Measurements from ENCODE around the gene LTC4S. TPM values are rescaled to one million over a fixed set of nuclear protein-coding genes. Genes with fewer than 3 reads are reported as not detected.
"Not testable (repeated sequence)": the region's sequence is repeated elsewhere in the genome, so short reads cannot be mapped to it uniquely, and the experiment has no call there.

Gene LTC4S
- total RNA-seq, 1 experiment from 2014 or later = not detected

- no peak for DNase-seq (ENCODE audit: low read depth)
These were observed 24.5 kb upstream of the LTC4S start for GRCh38 chr5:179769271-179769670.

GRCh38 chr5:179769796-179770195, 24.0 kb upstream of the LTC4S start:
- DNase-seq (ENCODE audit: low read depth) = no peak

- no peak for DNase-seq (ENCODE audit: low read depth)
These were observed 22.4 kb upstream of the LTC4S start for GRCh38 chr5:179771311-179771895.

GRCh38 chr5:179772351-179772750, 21.4 kb upstream of the LTC4S start:
- DNase-seq (ENCODE audit: low read depth) = no peak

GRCh38 chr5:179773686-179774040, 20.1 kb upstream of the LTC4S start:
- no peak for DNase-seq (ENCODE audit: low read depth)

- no peak for DNase-seq (ENCODE audit: low read depth)
These were observed 19.3 kb upstream of the LTC4S start for GRCh38 chr5:179774442-179774841.

GRCh38 chr5:179776411-179776938, 17.3 kb upstream of the LTC4S start:
- no peak for DNase-seq (ENCODE audit: low read depth)

GRCh38 chr5:179777456-179777855, 16.3 kb upstream of the LTC4S start:
- no peak for DNase-seq (ENCODE audit: low read depth)

- DNase-seq (ENCODE audit: low read depth) = no peak
These were observed 15.9 kb upstream of the LTC4S start for GRCh38 chr5:179777909-179778308.

- DNase-seq (ENCODE audit: low read depth) = no peak
These were observed 15.2 kb upstream of the LTC4S start for GRCh38 chr5:179778591-179778990.

GRCh38 chr5:179779826-179780225, 14.0 kb upstream of the LTC4S start:
- no peak for DNase-seq (ENCODE audit: low read depth)

- no peak for DNase-seq (ENCODE audit: low read depth)
These were observed 13.4 kb upstream of the LTC4S start for GRCh38 chr5:179780362-179780761.

- no peak for DNase-seq (ENCODE audit: low read depth)
These were observed 11.9 kb upstream of the LTC4S start for GRCh38 chr5:179781846-179782245.

- DNase-seq (ENCODE audit: low read depth) = no peak
These were observed 10.7 kb upstream of the LTC4S start for GRCh38 chr5:179783128-179783527.

- DNase-seq (ENCODE audit: low read depth) = no peak
These were observed 6.9 kb upstream of the LTC4S start for GRCh38 chr5:179786861-179787260.

GRCh38 chr5:179788193-179788854, 5.5 kb upstream of the LTC4S start:
- DNase-seq (ENCODE audit: low read depth) = no peak

- not testable (repeated sequence) for DNase-seq (ENCODE audit: low read depth)
These were observed 4.5 kb upstream of the LTC4S start for GRCh38 chr5:179789278-179789677.

GRCh38 chr5:179791881-179792611, 1.7 kb upstream of the LTC4S start:
- DNase-seq (ENCODE audit: low read depth) = no peak

- peak; percentile 32 for DNase-seq (ENCODE audit: low read depth)
These were observed 946 bp upstream of the LTC4S start for GRCh38 chr5:179792612-179793467.

GRCh38 chr5:179794171-179794570, 385 bp downstream of the LTC4S start:
- DNase-seq (ENCODE audit: low read depth) = no peak

- DNase-seq (ENCODE audit: low read depth) = no peak
These were observed 789 bp downstream of the LTC4S start for GRCh38 chr5:179794575-179794974.

Measured in M059J (cell line).